NK-92 (cell line): ENCODE data around the gene SMIM23.

Experiments
- DNase-seq: peaks from one replicate; lab custom pipeline; 2025; ENCODE audit not compliant: unreplicated experiment; lab: John Stamatoyannopoulos, UW

Gene SMIM23

DNA sequence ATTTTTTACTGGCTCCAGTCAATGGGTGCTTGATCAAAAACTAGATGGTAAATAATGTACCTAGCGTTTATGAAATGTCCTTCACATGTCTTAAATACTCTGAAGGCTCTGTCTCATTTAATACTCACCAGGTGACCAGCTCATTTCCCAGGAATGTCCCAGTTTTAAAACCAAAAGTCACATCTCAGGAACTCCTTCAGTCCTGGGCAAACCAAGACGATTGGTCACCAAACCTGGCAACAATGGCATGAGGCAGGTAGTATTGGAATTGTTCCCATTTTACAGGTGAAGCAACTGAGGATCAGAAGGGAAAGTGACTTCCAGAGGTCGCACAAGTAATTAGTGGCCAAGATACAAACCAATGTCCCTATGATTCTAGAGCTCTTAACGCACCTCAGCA is 27.7 kb downstream of the SMIM23 start:
- no peak for DNase-seq

- DNase-seq = no peak
These were observed 28.3 kb downstream of the SMIM23 start for GRCh38 chr5:171813813-171814490.

- DNase-seq = no peak
These were observed 31.0 kb downstream of the SMIM23 start for GRCh38 chr5:171816666-171817065.

GRCh38 chr5:171820561-171820960 is 34.9 kb downstream of the SMIM23 start:
- no peak for DNase-seq

DNA sequence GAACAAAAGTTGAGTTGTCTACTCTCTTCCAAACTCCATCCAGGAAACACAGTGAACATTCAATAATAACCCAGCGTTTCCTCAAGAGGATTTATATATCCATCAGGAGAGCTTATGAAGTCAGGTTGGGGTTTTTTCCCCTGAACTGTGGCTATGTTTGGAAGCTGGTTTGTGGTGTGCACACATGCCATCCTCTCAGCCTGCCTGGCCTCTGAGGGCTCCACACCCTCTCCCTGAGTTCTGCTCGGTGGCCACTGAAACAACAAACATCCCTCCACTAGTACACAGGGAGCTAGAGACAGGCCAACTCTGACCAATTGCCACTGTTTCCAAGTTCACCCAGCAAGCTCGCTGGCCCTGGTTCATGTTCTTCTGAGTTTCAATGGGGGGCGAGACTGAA is 35.7 kb downstream of the SMIM23 start:
- DNase-seq = no peak

DNA sequence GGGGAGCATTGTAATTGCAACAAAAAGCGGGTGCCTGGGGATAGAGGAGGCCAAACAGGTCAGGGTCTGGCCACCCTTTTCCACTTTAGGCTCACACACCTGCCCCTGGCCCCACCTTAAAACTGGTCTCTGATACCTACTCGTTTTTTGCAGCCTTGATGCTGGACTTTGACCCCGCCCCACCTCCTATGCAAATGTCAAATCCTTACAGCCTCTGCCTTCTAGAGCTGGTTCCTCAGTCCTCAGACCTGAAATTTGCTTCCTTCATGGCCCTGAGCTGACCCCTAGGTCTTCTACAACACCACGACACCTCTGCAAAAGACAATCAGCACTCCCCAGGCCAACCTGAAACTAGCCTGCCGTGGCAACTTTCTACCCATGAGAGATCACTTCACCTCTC is 37.7 kb downstream of the SMIM23 start:
- DNase-seq = no peak

DNA sequence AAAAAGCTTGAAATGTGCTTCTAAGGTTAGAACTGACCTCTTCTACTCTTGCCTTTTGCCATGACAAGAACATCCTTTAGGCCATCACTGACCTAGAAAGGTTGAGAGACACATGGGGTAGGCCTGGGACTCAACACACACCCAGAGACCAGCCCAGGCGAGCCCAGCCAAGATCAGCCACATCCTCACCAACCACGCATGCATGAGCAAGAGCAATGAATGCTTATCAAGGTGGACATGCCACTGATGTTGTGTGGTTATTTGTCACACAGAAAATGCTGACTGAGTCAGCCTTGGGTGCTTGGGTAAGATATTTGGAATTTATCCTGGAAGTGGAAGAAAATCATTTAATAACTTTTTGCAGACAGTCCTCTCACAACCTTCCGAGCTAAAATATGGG is 39.4 kb downstream of the SMIM23 start:
- DNase-seq = no peak

DNA sequence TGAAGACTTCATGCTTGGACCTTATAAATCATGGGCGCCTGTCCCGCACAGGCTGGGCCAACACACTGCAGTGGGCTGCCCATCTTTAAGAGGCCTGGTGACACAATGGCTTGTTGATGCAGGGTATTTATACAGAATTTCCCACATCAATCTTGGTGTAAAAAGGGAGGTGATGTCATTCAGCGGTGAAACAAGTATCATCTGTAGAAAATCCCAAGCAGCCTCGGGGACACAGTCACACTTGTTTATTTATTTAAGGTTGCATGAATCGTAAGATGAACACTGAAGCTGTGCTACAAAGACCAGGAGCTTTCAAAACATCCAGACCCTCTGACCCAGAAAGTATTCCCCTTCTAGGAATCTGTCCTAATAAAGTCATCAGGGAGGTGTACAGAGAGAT is 40.5 kb downstream of the SMIM23 start:
- no peak for DNase-seq

DNA sequence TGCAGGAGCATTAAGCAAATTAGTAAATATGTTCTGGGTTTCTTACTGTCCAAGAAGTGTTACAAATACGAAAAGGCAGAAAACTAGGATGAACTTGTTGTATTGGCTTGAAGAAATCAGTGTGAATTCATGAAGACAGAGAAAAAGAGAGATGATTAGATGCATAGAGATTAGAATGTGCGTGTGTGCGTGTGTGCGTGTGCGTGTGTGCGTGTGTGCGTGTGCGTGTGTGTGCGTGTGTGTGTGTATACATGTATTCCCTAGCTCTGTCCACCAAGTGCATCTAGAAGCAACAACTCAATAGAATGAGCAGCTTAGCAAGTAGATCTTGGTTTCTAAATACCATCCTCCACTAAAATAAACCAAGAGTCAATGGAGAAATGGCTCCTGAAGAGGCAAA is 41.5 kb downstream of the SMIM23 start:
- DNase-seq = no peak

DNA sequence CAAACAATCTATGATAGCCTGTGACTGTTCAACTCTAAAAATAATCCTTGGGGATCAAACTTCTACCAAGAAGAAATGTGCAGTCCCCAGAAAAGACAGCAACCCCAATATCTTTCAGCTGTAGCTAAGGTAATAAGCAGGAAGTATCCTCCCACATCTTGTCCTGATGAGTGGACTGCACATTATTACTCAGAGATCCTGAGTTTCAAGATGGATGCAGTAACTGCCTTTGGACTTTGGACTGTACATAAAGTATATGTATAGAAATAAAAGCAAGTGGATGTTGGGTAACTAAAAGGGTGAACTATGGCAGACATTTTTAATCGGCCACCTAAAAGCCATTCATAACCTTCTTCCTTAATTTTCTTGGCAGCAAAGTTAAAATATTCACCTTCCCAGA is 45.1 kb downstream of the SMIM23 start:
- no peak for DNase-seq

GRCh38 chr5:171832775-171833174 is 47.2 kb downstream of the SMIM23 start:
- DNase-seq = no peak

DNA sequence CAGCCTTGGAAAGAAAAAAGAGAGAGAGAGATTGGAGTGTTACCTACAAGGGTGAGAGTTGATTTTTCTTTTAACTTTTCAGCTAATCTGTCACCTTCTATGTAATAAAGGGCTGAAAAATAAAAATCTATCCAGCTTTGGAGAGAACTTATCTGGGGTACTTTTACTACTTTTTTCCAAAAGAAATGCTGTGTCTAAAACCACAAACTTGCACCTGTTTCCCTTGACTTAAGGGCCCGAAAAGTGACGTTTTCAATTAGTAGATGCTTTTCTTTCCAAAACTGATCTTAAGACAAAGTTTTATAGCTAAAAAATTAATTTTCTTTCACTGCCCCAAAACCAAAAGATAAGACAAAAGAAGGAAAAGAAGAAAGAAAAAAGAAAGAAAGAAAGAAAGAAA is 48.8 kb downstream of the SMIM23 start:
- DNase-seq = no peak

DNA sequence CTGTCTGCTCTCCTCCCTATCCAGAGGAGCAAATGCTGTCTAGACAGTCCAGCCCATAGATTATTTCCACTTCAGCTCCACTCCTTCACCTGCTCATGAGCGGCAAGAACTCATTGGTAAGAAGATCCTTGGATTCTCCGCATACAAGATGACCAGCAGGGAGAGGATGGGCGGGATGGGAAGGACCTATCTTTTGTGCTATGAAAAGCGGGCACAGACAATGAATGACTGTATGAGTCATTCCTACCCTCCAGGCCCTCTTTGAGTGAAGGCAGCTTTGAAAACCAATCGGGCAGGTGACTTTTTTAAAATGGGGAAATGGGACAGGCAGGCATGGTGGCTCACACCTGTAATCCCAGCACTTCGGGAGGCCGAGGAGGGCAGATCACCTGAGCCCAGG is 49.4 kb downstream of the SMIM23 start:
- no peak for DNase-seq

DNA sequence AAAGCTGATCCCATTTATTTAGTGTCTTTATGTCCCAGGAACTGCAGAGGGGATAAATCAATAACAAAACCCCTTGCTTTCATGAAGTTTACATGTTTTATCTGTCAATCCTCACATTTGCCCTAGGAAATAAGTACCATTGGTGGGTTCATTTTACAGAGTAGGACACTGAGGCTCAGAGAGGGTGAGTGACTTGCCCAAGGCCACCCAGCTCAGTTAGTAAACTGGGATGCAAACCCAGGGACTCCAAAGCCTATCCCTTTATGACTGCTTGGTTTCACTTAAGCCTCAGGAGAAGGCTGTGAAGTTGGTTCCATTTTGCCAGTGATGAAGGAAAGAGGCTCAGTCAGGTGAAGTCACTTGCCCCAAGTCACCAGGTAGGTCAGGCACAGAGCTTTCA is 51.9 kb downstream of the SMIM23 start:
- DNase-seq = no peak

DNA sequence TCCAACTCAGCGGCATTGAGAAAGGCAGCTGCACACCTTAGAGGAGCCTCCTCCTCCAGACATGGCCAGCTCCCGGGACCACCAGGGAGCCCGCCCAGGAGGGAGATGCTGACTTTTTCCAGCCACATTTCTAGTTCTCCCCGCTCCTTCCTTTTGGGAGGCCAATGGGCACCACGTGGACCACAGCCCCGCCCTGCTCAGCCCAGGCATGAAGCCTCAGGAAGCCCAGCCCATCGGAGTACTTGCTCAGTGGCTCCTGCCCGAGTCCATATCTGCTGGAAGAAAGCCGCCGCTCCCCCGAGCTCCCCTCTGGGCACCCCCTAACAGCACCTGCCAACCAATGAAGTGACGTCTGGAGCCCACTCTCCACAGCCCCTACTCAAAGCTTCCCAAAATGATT is 52.4 kb downstream of the SMIM23 start:
- no peak for DNase-seq

GRCh38 chr5:171839112-171839511 is 53.5 kb downstream of the SMIM23 start:
- DNase-seq = no peak

DNA sequence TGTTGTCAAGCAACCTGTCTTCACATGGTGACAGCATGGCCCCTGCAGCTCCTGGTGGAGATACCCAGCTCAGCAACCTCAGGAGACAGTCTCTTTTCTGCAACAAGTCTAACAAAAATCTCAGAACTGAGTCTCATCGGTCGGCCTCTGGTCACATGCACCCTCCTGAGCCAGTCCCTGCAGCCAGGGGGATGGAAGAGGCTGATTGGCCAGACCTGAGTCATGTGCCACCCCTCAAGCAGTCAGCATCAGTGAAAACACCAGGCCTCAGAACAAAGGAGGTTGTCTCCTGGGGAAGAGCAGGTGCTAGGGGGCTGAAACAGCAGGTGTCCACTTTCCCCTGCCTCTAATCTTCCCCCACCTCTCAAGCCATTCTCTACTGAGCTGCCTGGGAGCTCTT is 54.4 kb downstream of the SMIM23 start:
- DNase-seq = no peak
